ENCODE data around the gene DNAH14. TPM values are rescaled to one million over a fixed set of nuclear protein-coding genes. Genes with fewer than 3 reads are reported as not detected.
"Not testable (repeated sequence)": the region's sequence is repeated elsewhere in the genome, so short reads cannot be mapped to it uniquely, and the experiment has no call there.

The DNAH14 gene
- total RNA-seq, 1 experiment from 2014 or later = 77.2 TPM

GRCh38 chr1:225361176-225361575, 431.7 kb downstream of the DNAH14 start:
- H3K4me1 ChIP-seq = no peaks in the 10 kb centered on the region
- no peaks in the 10 kb centered on the region for H3K36me3 ChIP-seq
- no peak for DNase-seq
- H3K4me3 ChIP-seq = no peak overlapping the region
- no peaks in the 10 kb centered on the region for H3K27me3 ChIP-seq
- H3K9me3 ChIP-seq (replicated peaks) = no peaks in the 10 kb centered on the region
- H3K27ac ChIP-seq = no peak overlapping the region

DNA sequence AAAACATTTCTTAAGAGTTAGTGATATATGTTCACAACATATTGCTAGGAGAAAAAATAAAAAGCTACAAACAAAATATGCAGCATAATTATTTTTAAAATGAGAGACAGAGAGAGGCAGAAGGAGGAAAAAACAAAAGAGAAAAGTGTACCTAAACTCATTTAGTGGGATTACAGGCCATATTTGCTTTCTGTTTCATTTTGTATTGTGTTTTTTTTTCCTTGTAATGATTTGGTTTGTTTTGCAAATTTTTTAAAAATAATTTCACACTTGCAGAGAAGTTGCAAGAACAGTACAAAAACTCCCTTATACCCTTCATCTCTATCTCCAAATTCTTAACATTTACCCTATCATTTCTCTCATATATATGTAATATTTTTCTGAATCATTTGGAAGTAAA, 433.3 kb downstream of the DNAH14 start:
- H3K4me1 ChIP-seq = no peaks in the 10 kb centered on the region
- no peak for DNase-seq
- no peaks in the 10 kb centered on the region for H3K9me3 ChIP-seq (replicated peaks)
- no peaks in the 10 kb centered on the region for H3K27me3 ChIP-seq
- no peaks in the 10 kb centered on the region for H3K36me3 ChIP-seq
- H3K27ac ChIP-seq = no peak overlapping the region
- H3K4me3 ChIP-seq = no peak overlapping the region

DNA sequence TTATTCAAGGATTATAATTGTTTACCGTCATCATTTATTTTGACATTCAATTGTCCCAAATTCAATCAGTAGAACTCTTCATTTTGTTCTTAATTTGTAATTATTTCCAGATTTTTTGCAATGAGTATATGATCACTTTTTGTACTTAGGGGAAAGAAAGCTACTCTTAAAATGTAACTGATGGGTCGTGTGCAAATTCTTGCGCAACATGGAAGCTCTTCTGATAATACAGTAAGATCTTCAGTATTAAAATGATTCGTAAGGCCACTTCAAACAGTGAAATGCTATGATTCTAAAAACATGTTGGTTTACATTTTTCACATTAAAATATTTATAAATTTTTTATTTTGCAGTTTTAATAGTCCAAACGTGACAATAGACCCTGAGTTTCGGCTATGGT, 435.0 kb downstream of the DNAH14 start:
- Histone ChIP-seq H3K27me3 (peaks cover 3% of the 10 kb centered on the region; the same call in 1 of the 2 replicates), H3K4me1 (no peaks in the 10 kb centered on the region), H3K27ac (no peak overlapping the region), H3K9me3 (replicated peaks) (no peaks in the 10 kb centered on the region), H3K4me3 (no peak overlapping the region), H3K36me3 (no peaks in the 10 kb centered on the region)
- no peak for DNase-seq

DNA sequence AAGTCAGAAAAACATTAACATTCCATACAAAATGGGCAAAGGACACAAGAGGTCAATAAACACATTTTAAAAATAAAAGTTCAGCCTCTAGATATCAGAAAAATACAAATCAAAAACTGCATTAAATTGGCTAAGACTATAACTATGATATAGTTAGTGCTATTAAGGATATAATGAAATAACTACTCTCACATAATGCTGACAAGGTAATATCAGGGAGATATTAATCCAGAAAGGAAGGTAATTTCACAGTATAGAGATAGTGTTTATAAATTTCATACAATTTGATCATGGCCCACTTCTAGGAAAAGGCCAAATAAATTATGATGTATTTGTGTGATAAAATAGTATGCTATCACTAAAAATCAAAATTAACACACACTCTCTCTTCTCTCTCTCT, 436.5 kb downstream of the DNAH14 start:
- Histone ChIP-seq H3K27me3 (peaks cover 6% of the 10 kb centered on the region; the same call in 1 of the 2 replicates), H3K36me3 (no peaks in the 10 kb centered on the region), H3K9me3 (replicated peaks) (no peaks in the 10 kb centered on the region), H3K4me1 (no peaks in the 10 kb centered on the region), H3K4me3 (no peak overlapping the region), H3K27ac (no peak overlapping the region)
- no peak for DNase-seq

- Histone ChIP-seq H3K27me3 (peaks cover 6% of the 10 kb centered on the region; the same call in 1 of the 2 replicates), H3K36me3 (no peaks in the 10 kb centered on the region), H3K27ac (no peak overlapping the region), H3K4me1 (no peaks in the 10 kb centered on the region), H3K4me3 (no peak overlapping the region), H3K9me3 (replicated peaks) (no peaks in the 10 kb centered on the region)
- DNase-seq = no peak
These were observed 437.1 kb downstream of the DNAH14 start for GRCh38 chr1:225366552-225366951.

- Histone ChIP-seq H3K27ac (no peak overlapping the region), H3K9me3 (replicated peaks) (no peaks in the 10 kb centered on the region), H3K4me1 (no peaks in the 10 kb centered on the region), H3K36me3 (no peaks in the 10 kb centered on the region), H3K4me3 (no peak overlapping the region), H3K27me3 (peaks cover 6% of the 10 kb centered on the region; the same call in 1 of the 2 replicates)
- no peak for DNase-seq
These were observed 438.6 kb downstream of the DNAH14 start for GRCh38 chr1:225368036-225368552.

DNA sequence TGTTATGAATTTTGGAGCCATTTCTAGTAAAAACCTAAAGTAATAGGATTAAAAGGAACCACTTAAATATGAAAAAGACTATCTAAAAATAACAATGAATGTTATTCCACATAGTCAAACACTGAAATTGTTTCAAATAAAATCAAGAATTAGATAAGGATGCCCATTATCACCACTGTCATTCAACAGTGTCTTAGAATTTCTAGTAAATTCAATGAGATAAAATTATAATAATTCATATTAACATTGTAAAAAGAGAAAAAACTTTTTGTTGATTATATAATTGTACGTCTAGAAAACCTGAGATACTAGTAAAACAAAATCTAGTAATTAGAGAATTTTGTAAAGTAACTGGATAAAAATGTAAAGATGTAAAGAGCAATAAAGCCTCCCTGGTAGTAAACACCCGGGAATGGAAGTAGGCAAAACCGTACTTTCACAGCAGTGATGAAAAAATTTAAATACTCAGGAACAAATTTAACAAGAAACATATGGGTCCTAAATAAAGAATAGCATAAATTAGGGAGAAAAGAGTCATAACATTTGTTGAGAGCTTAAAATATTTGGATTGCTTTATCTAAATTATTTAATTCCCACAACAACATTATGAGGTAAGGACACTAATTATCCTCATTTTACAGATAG, 442.0 kb downstream of the DNAH14 start:
- Histone ChIP-seq H3K27me3 (peaks cover 6% of the 10 kb centered on the region; the same call in 1 of the 2 replicates), H3K9me3 (replicated peaks) (no peaks in the 10 kb centered on the region), H3K4me1 (no peaks in the 10 kb centered on the region), H3K36me3 (no peaks in the 10 kb centered on the region), H3K27ac (no peak overlapping the region), H3K4me3 (no peak overlapping the region)
- no peak for DNase-seq

GRCh38 chr1:225373155-225373554, 443.7 kb downstream of the DNAH14 start:
- H3K4me1 ChIP-seq = no peaks in the 10 kb centered on the region
- H3K36me3 ChIP-seq = no peaks in the 10 kb centered on the region
- H3K4me3 ChIP-seq = no peak overlapping the region
- H3K9me3 ChIP-seq (replicated peaks) = no peaks in the 10 kb centered on the region
- DNase-seq = no peak
- peaks cover 6% of the 10 kb centered on the region; the same call in 1 of the 2 replicates for H3K27me3 ChIP-seq
- H3K27ac ChIP-seq = no peak overlapping the region

- Histone ChIP-seq H3K27me3 (no peaks in the 10 kb centered on the region), H3K9me3 (replicated peaks) (no peaks in the 10 kb centered on the region), H3K4me3 (no peak overlapping the region), H3K36me3 (no peaks in the 10 kb centered on the region), H3K27ac (no peak overlapping the region), H3K4me1 (no peaks in the 10 kb centered on the region)
- DNase-seq = no peak
These were observed 445.5 kb downstream of the DNAH14 start for GRCh38 chr1:225374996-225375395.

DNA sequence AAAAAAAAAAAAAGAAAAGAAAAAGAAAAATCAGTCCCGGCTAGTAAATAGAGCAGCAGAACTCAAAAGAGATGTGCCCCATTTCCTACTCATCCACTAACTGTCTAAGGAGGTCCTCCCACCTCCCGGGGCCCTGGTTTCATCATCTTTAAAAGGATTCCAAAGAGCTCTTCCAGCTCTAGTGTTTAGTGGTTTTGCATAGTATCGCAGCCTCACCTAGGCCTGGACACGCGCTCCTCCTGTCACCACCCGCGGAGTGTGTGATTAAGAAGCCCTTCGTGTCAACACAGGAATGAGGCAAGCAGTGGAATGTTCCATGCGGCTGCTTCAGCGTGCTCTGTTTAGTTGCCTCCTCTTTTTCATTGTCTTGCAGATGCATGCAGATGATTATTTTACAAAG, 449.4 kb downstream of the DNAH14 start:
- DNase-seq = no peak
- H3K36me3 ChIP-seq = no peaks in the 10 kb centered on the region

GRCh38 chr1:225380691-225381090, 451.2 kb downstream of the DNAH14 start:
- H3K4me1 ChIP-seq = no peaks in the 10 kb centered on the region
- no peak overlapping the region for H3K4me3 ChIP-seq
- H3K27me3 ChIP-seq = no peaks in the 10 kb centered on the region
- no peak overlapping the region for H3K27ac ChIP-seq
- no peaks in the 10 kb centered on the region for H3K9me3 ChIP-seq (replicated peaks)
- no peaks in the 10 kb centered on the region for H3K36me3 ChIP-seq
- DNase-seq = no peak

More for the DNA sequence above, 449.4 kb downstream of the DNAH14 start:
- H3K27me3 ChIP-seq = no peaks in the 10 kb centered on the region
- H3K27ac ChIP-seq = no peak overlapping the region
- no peaks in the 10 kb centered on the region for H3K9me3 ChIP-seq (replicated peaks)
- H3K4me1 ChIP-seq = no peaks in the 10 kb centered on the region
- no peak overlapping the region for H3K4me3 ChIP-seq

DNA sequence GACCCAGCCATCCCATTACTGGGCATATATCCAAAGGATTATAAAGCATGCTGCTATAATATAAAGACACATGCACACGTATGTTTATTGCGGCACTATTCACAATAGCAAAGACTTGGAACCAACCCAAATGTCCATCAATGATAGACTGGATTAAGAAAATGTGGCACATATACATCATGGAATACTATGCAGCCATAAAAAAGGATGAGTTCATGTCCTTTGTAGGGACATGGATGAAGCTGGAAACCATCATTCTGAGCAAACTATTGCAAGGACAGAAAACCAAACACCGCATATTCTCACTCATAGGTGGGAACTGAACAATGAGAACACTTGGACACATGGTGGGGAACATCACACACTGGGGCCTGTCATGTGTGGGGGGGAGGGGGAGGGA, 457.4 kb downstream of the DNAH14 start:
- not testable (repeated sequence) for H3K27ac ChIP-seq; H3K36me3 ChIP-seq; H3K9me3 ChIP-seq (replicated peaks); H3K27me3 ChIP-seq; DNase-seq; H3K4me3 ChIP-seq; H3K4me1 ChIP-seq

- H3K9me3 ChIP-seq (replicated peaks) = peaks cover 5% of the 10 kb centered on the region; the same call in 1 of the 2 replicates
- no peak overlapping the region for H3K4me3 ChIP-seq
- no peaks in the 10 kb centered on the region for H3K27me3 ChIP-seq
- no peaks in the 10 kb centered on the region; the same call in 1 of the 2 replicates for H3K4me1 ChIP-seq
- H3K36me3 ChIP-seq = no peaks in the 10 kb centered on the region
- no peak overlapping the region for H3K27ac ChIP-seq
- no peak for DNase-seq
These were observed 458.9 kb downstream of the DNAH14 start for GRCh38 chr1:225388372-225388771.

GRCh38 chr1:225389843-225390242, 460.4 kb downstream of the DNAH14 start:
- Histone ChIP-seq H3K27ac (no peak overlapping the region), H3K4me3 (no peak overlapping the region), H3K27me3 (no peaks in the 10 kb centered on the region), H3K36me3 (no peaks in the 10 kb centered on the region), H3K9me3 (replicated peaks) (peaks cover 5% of the 10 kb centered on the region; the same call in 1 of the 2 replicates), H3K4me1 (no peaks in the 10 kb centered on the region; the same call in 1 of the 2 replicates)
- DNase-seq = no peak

DNA sequence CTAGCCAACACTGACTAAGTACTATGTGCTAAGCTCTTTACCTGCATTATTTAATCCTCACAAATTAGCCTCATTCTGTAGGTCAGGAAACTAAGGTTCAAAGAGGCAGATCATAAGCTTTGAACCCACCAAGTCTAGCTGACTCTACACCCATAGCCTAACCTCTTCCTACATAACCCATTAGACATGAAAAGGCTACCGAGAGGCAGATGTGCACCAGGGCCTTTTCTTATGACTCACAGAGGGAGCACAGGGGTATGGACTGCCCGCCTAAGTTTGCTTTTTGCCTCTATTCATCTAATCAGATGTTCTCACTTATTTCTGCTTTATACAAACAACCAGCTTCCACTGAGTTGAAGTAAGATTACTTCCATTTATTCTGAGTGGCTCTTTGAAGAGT, 466.9 kb downstream of the DNAH14 start:
- DNase-seq = no peak
- H3K27ac ChIP-seq = no peak overlapping the region
- no peaks in the 10 kb centered on the region for H3K9me3 ChIP-seq (replicated peaks)
- H3K27me3 ChIP-seq = no peaks in the 10 kb centered on the region
- H3K36me3 ChIP-seq = peaks cover 25% of the 10 kb centered on the region
- no peak overlapping the region for H3K4me3 ChIP-seq
- H3K4me1 ChIP-seq = no peaks in the 10 kb centered on the region; the same call in 1 of the 2 replicates

DNA sequence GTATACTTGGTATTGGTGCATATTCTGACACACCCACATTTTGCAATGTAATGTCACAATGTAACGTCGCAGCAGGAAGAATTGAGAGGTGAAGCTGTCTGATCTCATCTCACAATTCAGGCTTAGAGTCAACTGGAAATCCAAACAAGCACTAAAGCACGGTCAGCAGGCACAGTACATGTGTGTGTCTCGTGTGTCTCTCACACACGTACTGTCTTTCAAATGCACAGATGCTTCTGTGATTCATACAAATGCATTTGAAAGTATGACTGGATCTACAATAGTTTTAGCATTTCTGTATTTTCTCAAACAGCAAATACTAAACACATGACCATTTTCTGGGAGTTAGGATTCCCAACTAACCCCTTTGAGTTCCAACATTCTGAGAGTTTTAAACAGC, 471.5 kb downstream of the DNAH14 start:
- Histone ChIP-seq H3K36me3 (peaks cover 65% of the 10 kb centered on the region), H3K4me1 (no peaks in the 10 kb centered on the region), H3K27me3 (no peaks in the 10 kb centered on the region), H3K4me3 (no peak overlapping the region), H3K27ac (no peak overlapping the region), H3K9me3 (replicated peaks) (no peaks in the 10 kb centered on the region)
- no peak for DNase-seq
